Upper lobe of right lung (tissue), 1 donor: Measurements from ENCODE around the gene OTP. TPM values are rescaled to one million over a fixed set of nuclear protein-coding genes. Genes with fewer than 3 reads are reported as not detected.
A peak's percentile ranks its signal among the peaks of the same experiment; 100 is the strongest.

Source experiments
- ATAC-seq: fragments of 200-7000 bp; cut with Tn5 transposase; one replicate; pipeline ENCODE4 v1.9.1; 2020; ENCODE audit warnings: mild to moderate bottlenecking, moderate library complexity
- DNase-seq: peaks from one replicate; pipeline ENCODE4 v3.0.0-alpha.2; 2020
- H3K27ac ChIP-seq: fragments of 200-600 bp; one replicate; pipeline ENCODE4 v1.8.0; 2022
- H3K27me3 ChIP-seq: fragments of 200-600 bp; one replicate; pipeline ENCODE4 v1.8.0; 2022; ENCODE audit warnings: mild to moderate bottlenecking
- H3K36me3 ChIP-seq: fragments of 200-600 bp; one replicate; pipeline ENCODE4 v1.8.0; 2022
- H3K4me1 ChIP-seq: fragments of 200-600 bp; one replicate; pipeline ENCODE4 v1.8.0; 2022
- H3K4me3 ChIP-seq: fragments of 200-600 bp; one replicate; pipeline ENCODE4 v1.8.0; 2022; ENCODE audit warnings: mild to moderate bottlenecking
- H3K9me3 ChIP-seq: fragments of 200-600 bp; one replicate; pipeline ENCODE4 v1.8.0; 2022
- CTCF ChIP-seq: fragments of 200-600 bp; IDR thresholded peaks from one replicate; pipeline ENCODE4 v1.8.0; 2022; ENCODE audit warnings: antibody characterized with exemption
- intact Hi-C: fragments of 100-400 bp; cut with DNase I; formaldehyde crosslinking; loops from one replicate; pipeline ENCODE4 v1.11.0; 2022
- total RNA-seq: library from RNA; stranded (reverse); fragmentation: NEBNext Ultra II Directional; extraction: Animal tissue kit (Norgen Biotek cat#: 25700); gene quantifications from one replicate; pipeline ENCODE4 v1.2.1, GENCODE V29; 2021
- donor health status: DM: no; HTN: yes; CAD: no; lungs with severe emphysema.

The OTP gene
- total RNA-seq, 1 donor from 2014 or later, result not detected

- Histone ChIP-seq H3K4me3 (no peak overlapping the region), H3K27me3 (peaks cover 96% of the 10 kb centered on the region), H3K27ac (no peak overlapping the region), H3K4me1 (peaks cover 17% of the 10 kb centered on the region), H3K9me3 (no peaks in the 10 kb centered on the region), H3K36me3 (no peaks in the 10 kb centered on the region)
- ATAC-seq (no peak), DNase-seq (no peak)
- TF ChIP-seq CTCF, result no peak
- intact Hi-C loops, result no loop called here
Measured at GRCh38 chr5:77641963-77642737, 3.6 kb upstream of the OTP start.

DNA sequence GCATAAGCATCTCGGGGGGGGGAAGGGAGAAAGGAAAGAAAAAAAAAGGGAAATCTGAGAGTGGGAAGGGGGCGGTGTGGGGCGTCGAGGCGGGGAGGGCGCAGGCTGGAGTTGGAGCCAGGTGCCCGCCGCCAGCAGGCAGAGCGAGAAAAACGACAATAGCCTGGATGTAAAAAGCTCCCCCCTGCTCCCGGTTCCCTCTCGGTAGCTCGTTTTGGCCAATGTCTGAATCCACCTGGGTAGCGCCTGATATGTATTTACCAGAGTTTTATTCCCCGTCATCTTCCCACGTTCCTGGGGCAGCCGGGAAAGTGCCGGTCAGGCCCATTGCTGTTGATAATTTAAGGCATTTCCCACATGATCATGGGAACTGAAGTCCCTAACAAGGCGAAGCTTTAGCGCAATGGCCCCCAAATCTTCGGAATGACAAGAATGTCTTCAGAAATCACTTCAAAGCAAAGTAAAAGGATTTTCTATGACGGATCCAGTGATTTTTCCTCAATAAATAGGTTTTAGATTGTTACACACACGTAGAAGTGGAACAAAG lies 3.0 kb upstream of the OTP start:
- H3K4me1 ChIP-seq, result peaks cover 17% of the 10 kb centered on the region
- intact Hi-C loops, result no loop called here

GRCh38 chr5:77640589-77641396 lies 2.3 kb upstream of the OTP start:
- DNase-seq (no peak), ATAC-seq (no peak)
- Histone ChIP-seq H3K27ac (no peak overlapping the region), H3K27me3 (peaks cover 98% of the 10 kb centered on the region), H3K36me3 (no peaks in the 10 kb centered on the region), H3K4me1 (peaks cover 17% of the 10 kb centered on the region), H3K9me3 (no peaks in the 10 kb centered on the region), H3K4me3 (no peak overlapping the region)
- TF ChIP-seq CTCF, result no peak
- intact Hi-C loops, result no loop called here

More for the DNA sequence above, 3.0 kb upstream of the OTP start:
- TF ChIP-seq CTCF, result no peak
- no peak for DNase-seq
- no peak for ATAC-seq
- peaks cover 98% of the 10 kb centered on the region for H3K27me3 ChIP-seq
- H3K36me3 ChIP-seq, result no peaks in the 10 kb centered on the region
- no peaks in the 10 kb centered on the region for H3K9me3 ChIP-seq
- H3K4me3 ChIP-seq, result no peak overlapping the region
- no peak overlapping the region for H3K27ac ChIP-seq

DNA sequence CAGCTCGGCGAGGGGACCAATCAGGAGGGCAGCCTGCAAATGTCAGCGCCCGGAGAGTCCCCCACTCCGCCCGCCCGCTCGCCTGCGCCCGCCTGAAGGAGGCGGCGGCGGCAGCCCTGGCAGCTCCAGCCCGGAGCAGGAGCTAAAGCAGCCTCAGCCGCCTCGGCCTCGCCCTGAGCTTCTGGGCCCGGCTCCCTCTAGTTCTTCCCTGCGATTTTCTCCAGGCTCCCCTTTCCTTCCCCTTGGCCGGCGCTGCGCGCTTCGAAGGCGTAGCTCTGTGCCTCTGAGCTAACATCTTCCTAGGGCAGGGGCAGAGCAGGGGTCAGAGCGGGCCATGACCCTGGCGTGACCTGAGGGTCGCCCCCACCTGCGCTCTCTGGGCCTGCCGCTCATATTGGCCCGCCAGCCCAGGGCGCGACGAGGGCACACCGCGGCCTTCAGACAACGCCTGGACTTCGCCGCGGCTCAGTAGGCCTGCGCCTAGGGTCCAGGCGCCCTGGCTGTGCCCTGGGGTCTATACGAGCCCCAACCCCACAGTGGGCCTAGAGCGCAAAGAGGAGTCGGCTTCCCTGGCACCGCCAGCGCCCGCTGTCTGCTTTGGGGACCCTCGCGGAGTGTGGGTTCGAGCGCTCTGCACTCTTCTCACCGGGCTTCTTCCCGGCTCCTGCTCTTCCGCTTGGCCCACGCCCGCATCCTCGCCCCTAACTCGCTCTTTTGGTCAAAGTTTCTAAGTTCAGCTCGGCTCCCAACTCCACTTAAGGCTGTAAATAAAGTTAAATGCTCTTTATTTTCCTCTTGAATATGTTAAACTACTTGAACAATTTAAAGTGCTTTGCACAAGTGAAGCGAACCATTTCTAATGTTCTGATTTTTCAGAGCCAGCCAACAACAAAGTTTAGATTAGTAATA lies 504 bp upstream of the OTP start:
- DNase-seq (no peak), ATAC-seq (peak; percentile 33)
- H3K27me3 ChIP-seq, result peaks cover 100% of the 10 kb centered on the region
- peaks cover 8% of the 10 kb centered on the region for H3K4me1 ChIP-seq
- intact Hi-C loops, result no loop called here
- H3K4me3 ChIP-seq, result no peak overlapping the region
- no peak for TF ChIP-seq CTCF
- H3K36me3 ChIP-seq, result no peaks in the 10 kb centered on the region
- no peaks in the 10 kb centered on the region for H3K9me3 ChIP-seq
- no peak overlapping the region for H3K27ac ChIP-seq
